Neural progenitor cell (in vitro differentiated cells): ENCODE measurements around the gene NRCAM. TPM values are rescaled to one million over a fixed set of nuclear protein-coding genes. Genes with fewer than 3 reads are reported as not detected.

ENCODE experiments used
- DNase-seq: peaks from one replicate; pipeline ENCODE4 v3.0.0-alpha.2; 2016; ENCODE audit warnings: low spot score
- H2AFZ ChIP-seq: fragments of 200-600 bp; sonication (generic); replicated peaks from 2 replicates; pipeline ENCODE4 v1.6.1; 2016; ENCODE audit warnings: antibody characterized with exemption
- H3F3A ChIP-seq: fragments of 200-600 bp; sonication (generic); 2 replicates; pipeline ENCODE4 v1.6.1; 2016; ENCODE audit warnings: antibody characterized with exemption, low read depth
- H3K27ac ChIP-seq: fragments of 200-600 bp; sonication (generic); 2 replicates; pipeline ENCODE4 v1.5.1; 2016; ENCODE audit warnings: mild to moderate bottlenecking
- H3K27me3 ChIP-seq: fragments of 200-600 bp; sonication (generic); 2 replicates; pipeline ENCODE4 v1.6.1; 2016; ENCODE audit warnings: mild to moderate bottlenecking, moderate library complexity
- H3K36me3 ChIP-seq: fragments of 200-600 bp; sonication (generic); 2 replicates; pipeline ENCODE4 v1.5.1; 2016
- H3K4me1 ChIP-seq: fragments of 200-600 bp; sonication (generic); 2 replicates; pipeline ENCODE4 v1.6.1; 2016; ENCODE audit warnings: mixed run types
- H3K4me2 ChIP-seq: fragments of 200-600 bp; sonication (generic); 2 replicates; pipeline ENCODE4 v1.6.1; 2016
- H3K4me3 ChIP-seq: fragments of 200-600 bp; sonication (generic); 2 replicates; pipeline ENCODE4 v1.5.1; 2016
- H3K79me2 ChIP-seq: fragments of 200-600 bp; sonication (generic); 2 replicates; pipeline ENCODE4 v1.6.1; 2016; ENCODE audit warnings: low read depth
- H3K9ac ChIP-seq: fragments of 200-600 bp; sonication (generic); 2 replicates; pipeline ENCODE4 v1.6.1; 2016
- H3K9me3 ChIP-seq: fragments of 200-600 bp; sonication (generic); 2 replicates; pipeline ENCODE4 v1.5.1; 2016; ENCODE audit warnings: low read depth
- H4K20me1 ChIP-seq: fragments of 200-600 bp; sonication (generic); 2 replicates; pipeline ENCODE4 v1.6.1; 2016; ENCODE audit warnings: low read depth
- H3K27ac Mint-ChIP-seq: 3 replicates; pipeline ENCODE4 v1.8.0; 2021; ENCODE audit warnings: mixed read lengths
- H3K27me3 Mint-ChIP-seq: 2 replicates; pipeline ENCODE4 v1.8.0; 2022; ENCODE audit warnings: low read depth, mild to moderate bottlenecking, inconsistent platforms, moderate library complexity, mixed read lengths; ENCODE audit not compliant: insufficient read depth
- H3K36me3 Mint-ChIP-seq: 3 replicates; pipeline ENCODE4 v1.8.0; 2021; ENCODE audit warnings: mixed read lengths
- H3K4me1 Mint-ChIP-seq: 3 replicates; pipeline ENCODE4 v1.8.0; 2021; ENCODE audit warnings: mixed read lengths
- H3K4me3 Mint-ChIP-seq: 3 replicates; pipeline ENCODE4 v1.8.0; 2021; ENCODE audit warnings: mild to moderate bottlenecking, moderate library complexity, mixed read lengths
- H3K9me3 Mint-ChIP-seq: 3 replicates; pipeline ENCODE4 v1.8.0; 2020; ENCODE audit warnings: mixed read lengths
- EZH2 ChIP-seq: fragments of 200-600 bp; sonication (generic); IDR thresholded peaks from 2 replicates; pipeline ENCODE4 v1.6.1; 2017; ENCODE audit warnings: antibody characterized with exemption, mild to moderate bottlenecking, moderate library complexity
- EZH2phosphoT487 ChIP-seq: fragments of 200-600 bp; sonication (generic); IDR thresholded peaks from 2 replicates; pipeline ENCODE4 v1.6.1; 2017; ENCODE audit warnings: antibody characterized with exemption
- total RNA-seq: library from RNA; depleted of rRNA; stranded (reverse); fragments of >200 nt; gene quantifications from 2 replicates; pipeline ENCODE4 v1.2.3, GENCODE V29; 2015; ENCODE audit warnings: low replicate concordance
- TF ChIP-seq, protein P1 (sequence below): fragments of 200-600 bp; sonication (generic); IDR thresholded peaks from 2 replicates; pipeline ENCODE4 v1.5.1; 2017; ENCODE audit warnings: antibody characterized with exemption, mild to moderate bottlenecking

NRCAM gene
- total RNA-seq, 1 donor from 2014 or later, result 104 TPM

DNA sequence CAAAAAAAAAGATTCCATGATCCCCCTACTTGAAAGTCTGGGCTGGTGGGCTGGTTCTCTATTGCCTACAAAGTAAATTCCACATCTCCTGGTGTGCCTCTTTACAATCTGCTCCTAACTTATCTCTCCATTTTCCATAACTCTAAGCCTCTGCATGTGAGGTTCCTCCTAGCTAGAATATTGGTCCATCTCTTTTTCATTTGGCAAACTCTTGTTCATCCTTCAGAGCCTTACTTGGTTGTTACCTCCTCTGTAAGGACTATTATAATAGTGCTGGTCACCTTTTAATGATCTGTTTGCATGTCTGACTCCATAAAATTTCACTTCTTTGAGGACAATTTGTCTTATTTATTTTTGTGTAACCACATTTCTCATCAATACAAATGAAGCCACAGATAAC, 1.6 kb upstream of the NRCAM start:
- peaks cover 52% of the 10 kb centered on the region for H3F3A ChIP-seq
- Mint-ChIP-seq H3K4me3 (peak overlapping the region; percentile 86), H3K36me3 (no peaks in the 10 kb centered on the region), H3K27me3 (peaks cover 22% of the 10 kb centered on the region), H3K9me3 (no peaks in the 10 kb centered on the region), H3K4me1 (peaks cover 31% of the 10 kb centered on the region), H3K27ac (no peak overlapping the region)
- no peak overlapping the region for H3K4me2 ChIP-seq
- H2AFZ ChIP-seq, result no peak overlapping the region
- TF ChIP-seq EZH2phosphoT487 (no peak), EZH2 (no peak)
- TF ChIP-seq, protein P1, sequence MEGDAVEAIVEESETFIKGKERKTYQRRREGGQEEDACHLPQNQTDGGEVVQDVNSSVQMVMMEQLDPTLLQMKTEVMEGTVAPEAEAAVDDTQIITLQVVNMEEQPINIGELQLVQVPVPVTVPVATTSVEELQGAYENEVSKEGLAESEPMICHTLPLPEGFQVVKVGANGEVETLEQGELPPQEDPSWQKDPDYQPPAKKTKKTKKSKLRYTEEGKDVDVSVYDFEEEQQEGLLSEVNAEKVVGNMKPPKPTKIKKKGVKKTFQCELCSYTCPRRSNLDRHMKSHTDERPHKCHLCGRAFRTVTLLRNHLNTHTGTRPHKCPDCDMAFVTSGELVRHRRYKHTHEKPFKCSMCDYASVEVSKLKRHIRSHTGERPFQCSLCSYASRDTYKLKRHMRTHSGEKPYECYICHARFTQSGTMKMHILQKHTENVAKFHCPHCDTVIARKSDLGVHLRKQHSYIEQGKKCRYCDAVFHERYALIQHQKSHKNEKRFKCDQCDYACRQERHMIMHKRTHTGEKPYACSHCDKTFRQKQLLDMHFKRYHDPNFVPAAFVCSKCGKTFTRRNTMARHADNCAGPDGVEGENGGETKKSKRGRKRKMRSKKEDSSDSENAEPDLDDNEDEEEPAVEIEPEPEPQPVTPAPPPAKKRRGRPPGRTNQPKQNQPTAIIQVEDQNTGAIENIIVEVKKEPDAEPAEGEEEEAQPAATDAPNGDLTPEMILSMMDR, result no peak
- H3K27ac ChIP-seq, result no peak overlapping the region
- H3K79me2 ChIP-seq, result peaks cover 16% of the 10 kb centered on the region
- peaks cover 18% of the 10 kb centered on the region for H3K4me1 ChIP-seq
- peaks cover 55% of the 10 kb centered on the region for H3K27me3 ChIP-seq
- no peaks in the 10 kb centered on the region for H3K36me3 ChIP-seq
- no peak overlapping the region for H3K4me3 ChIP-seq
- H3K9me3 ChIP-seq, result no peaks in the 10 kb centered on the region
- DNase-seq, result no peak
- no peak overlapping the region for H3K9ac ChIP-seq
- peaks cover 16% of the 10 kb centered on the region for H4K20me1 ChIP-seq

DNA sequence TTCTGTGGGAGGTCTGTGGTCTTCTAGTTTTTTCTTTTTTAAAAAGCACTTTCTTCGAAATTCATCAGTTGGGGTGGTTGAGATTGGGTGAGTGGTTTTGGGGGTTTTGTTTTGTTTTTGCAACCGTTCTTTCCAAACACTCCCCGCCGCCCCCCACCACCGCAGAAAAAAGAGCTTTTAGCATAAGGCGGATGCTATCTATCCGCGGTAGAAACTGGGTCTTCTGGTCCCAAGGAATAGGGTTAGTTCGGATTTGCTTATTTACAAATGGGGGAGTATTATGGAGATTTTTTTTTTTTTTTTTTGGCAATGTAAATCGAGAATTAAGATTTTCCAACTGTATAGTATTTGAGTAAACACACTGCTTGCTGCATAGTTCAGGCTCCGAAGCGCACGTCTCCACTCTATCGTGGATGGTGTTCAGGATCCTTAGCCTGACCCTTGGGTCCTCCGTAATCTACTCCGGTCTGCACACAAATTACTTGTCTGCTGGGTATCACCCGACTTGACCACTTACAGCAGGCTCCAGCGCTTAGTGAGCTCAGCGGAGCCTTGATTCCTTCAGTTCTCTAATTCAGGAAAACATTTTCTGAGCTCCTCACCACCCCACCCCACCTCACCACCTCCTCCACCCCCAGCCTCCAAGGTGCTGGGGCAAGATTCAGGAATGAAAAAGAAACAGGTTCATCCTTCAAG, 757 bp upstream of the NRCAM start:
- H2AFZ ChIP-seq, result no peak overlapping the region
- peaks cover 55% of the 10 kb centered on the region for H3K27me3 ChIP-seq
- H3K36me3 ChIP-seq, result no peaks in the 10 kb centered on the region
- no peaks in the 10 kb centered on the region for H3K36me3 Mint-ChIP-seq
- H3K27me3 Mint-ChIP-seq, result peaks cover 22% of the 10 kb centered on the region
- H3K4me2 ChIP-seq, result peak overlapping the region; percentile 91
- peaks cover 23% of the 10 kb centered on the region for H3K79me2 ChIP-seq
- peaks cover 36% of the 10 kb centered on the region for H3K4me1 Mint-ChIP-seq
- DNase-seq, result peak; percentile 33
- no peak overlapping the region for H3K27ac ChIP-seq
- no peak overlapping the region for H3K27ac Mint-ChIP-seq
- H3K9me3 ChIP-seq, result no peaks in the 10 kb centered on the region
- H4K20me1 ChIP-seq, result peaks cover 22% of the 10 kb centered on the region
- H3K4me3 ChIP-seq, result peak overlapping the region; percentile 88
- H3F3A ChIP-seq, result peaks cover 52% of the 10 kb centered on the region
- peaks cover 18% of the 10 kb centered on the region for H3K4me1 ChIP-seq
- no peak overlapping the region for H3K9ac ChIP-seq
- no peaks in the 10 kb centered on the region for H3K9me3 Mint-ChIP-seq
- TF ChIP-seq EZH2, result no peak
- no peak for TF ChIP-seq EZH2phosphoT487
- TF ChIP-seq, protein P1, result no peak
- peak overlapping the region; percentile 86 for H3K4me3 Mint-ChIP-seq

DNA sequence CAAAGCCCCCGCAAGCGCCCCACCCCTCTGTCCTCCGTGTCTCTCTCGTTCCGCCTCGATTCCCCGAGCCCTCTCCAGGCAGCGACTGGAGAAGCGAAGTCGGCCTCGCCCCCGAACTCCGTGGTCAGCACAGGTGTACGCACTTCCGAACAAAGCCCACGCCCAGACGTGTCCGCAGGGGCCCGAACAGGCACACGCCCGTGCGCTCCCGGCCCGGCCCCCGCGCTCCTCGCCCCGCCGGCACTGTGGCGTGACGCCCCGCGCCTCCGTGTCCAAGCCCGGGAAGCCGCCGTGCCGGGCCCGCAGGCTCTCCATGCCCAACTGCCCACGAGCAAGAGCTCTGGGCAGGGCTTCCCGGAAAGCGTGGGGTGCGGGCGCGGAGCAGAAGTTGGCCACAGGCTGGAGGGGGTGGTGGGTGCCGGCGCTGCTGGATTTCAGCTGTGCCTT, 662 bp downstream of the NRCAM start:
- no peaks in the 10 kb centered on the region for H3K9me3 Mint-ChIP-seq
- no peak overlapping the region for H3K27ac Mint-ChIP-seq
- H3K4me3 ChIP-seq, result peak overlapping the region; percentile 88
- H3F3A ChIP-seq, result peaks cover 52% of the 10 kb centered on the region
- peaks cover 37% of the 10 kb centered on the region for H3K79me2 ChIP-seq
- TF ChIP-seq EZH2phosphoT487 (peak; percentile 10), EZH2 (no peak)
- TF ChIP-seq, protein P1, result no peak
- H3K4me2 ChIP-seq, result peak overlapping the region; percentile 91
- H3K36me3 ChIP-seq, result no peaks in the 10 kb centered on the region
- H3K36me3 Mint-ChIP-seq, result no peaks in the 10 kb centered on the region
- H2AFZ ChIP-seq, result peak overlapping the region; percentile 98
- peaks cover 36% of the 10 kb centered on the region for H3K4me1 Mint-ChIP-seq
- peak; percentile 20 for DNase-seq
- no peak overlapping the region for H3K9ac ChIP-seq
- H3K9me3 ChIP-seq, result no peaks in the 10 kb centered on the region
- no peak overlapping the region for H3K27ac ChIP-seq
- H3K4me3 Mint-ChIP-seq, result peak overlapping the region; percentile 89
- H3K27me3 Mint-ChIP-seq, result peaks cover 22% of the 10 kb centered on the region
- H3K27me3 ChIP-seq, result peaks cover 55% of the 10 kb centered on the region
- H4K20me1 ChIP-seq, result peaks cover 22% of the 10 kb centered on the region
- H3K4me1 ChIP-seq, result peaks cover 20% of the 10 kb centered on the region
